HG03575 (cell line): ENCODE measurements around the gene CLEC16A.
"Not testable (repeated sequence)": the region's sequence is repeated elsewhere in the genome, so short reads cannot be mapped to it uniquely, and the experiment has no call there.

ENCODE experiments used
- ATAC-seq: cut with Tn5 transposase; IDR thresholded peaks from one replicate; pipeline ENCODE4 v1.9.1; 2021; ENCODE audit not compliant: unreplicated experiment, insufficient number of reproducible peaks, low FRiP score; ENCODE audit errors: extremely low read depth

Gene CLEC16A

GRCh38 chr16:11207646-11208045 is 263.3 kb downstream of the CLEC16A start:
- no peak for ATAC-seq

GRCh38 chr16:11208916-11209665 is 264.7 kb downstream of the CLEC16A start:
- ATAC-seq = no peak

GRCh38 chr16:11210260-11210659 is 265.9 kb downstream of the CLEC16A start:
- ATAC-seq = no peak

GRCh38 chr16:11211061-11211976 is 267.0 kb downstream of the CLEC16A start:
- ATAC-seq = no peak

GRCh38 chr16:11211977-11212797 is 267.8 kb downstream of the CLEC16A start:
- no peak for ATAC-seq

GRCh38 chr16:11212798-11213196 is 268.4 kb downstream of the CLEC16A start:
- ATAC-seq = no peak

- ATAC-seq = no peak
Observed at GRCh38 chr16:11213373-11213772, 269.0 kb downstream of the CLEC16A start.

DNA sequence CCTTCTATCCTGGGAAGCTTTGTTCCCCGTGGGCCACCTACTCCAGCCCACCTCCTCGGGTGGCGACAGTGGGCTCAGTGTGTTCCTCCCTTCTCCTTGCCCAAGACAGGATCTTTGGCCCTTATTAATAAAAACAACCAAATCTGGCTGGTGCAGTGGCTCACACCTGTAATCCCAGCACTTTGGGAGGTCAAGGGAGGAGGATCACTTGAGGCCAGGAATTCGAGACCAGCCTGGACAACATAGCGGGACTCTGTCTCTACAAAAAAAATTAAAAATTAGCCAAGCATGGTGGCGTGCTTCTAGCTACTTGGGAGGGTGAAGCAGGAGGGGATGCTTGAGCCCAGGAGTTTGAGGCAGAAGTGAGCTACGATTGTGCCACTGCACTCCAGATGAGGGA is 269.4 kb downstream of the CLEC16A start:
- ATAC-seq = no peak

DNA sequence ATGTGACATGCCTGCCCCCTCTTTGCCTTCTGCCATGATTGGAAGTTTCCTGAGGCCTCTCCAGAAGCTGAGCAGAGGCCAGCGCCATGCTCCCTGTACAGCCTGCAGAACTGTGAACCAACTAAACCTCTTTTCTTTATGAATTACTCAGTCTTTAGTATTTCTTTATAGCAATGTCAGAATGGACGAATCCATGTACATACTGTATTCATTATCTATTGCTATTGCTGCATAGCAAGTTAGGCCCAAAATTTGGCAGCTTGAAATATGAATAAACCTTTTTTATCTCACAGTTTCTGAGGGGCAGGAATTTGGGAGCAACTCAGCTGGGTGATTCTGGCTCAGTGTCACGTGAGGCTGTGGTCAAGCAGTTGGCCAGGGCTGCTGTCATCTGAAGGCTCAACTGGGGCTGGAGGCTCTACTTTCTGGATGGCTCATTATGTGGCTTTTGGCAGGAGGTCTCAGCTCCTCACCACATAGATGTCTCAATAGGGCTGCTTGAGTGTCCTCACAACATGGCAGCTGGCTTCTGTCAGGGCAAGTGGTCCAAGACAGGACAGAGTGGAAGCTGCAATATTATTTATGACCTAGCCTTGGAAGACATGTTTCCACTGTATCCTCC is 271.7 kb downstream of the CLEC16A start:
- no peak for ATAC-seq

- no peak for ATAC-seq
Observed at GRCh38 chr16:11217651-11218603, 273.6 kb downstream of the CLEC16A start.

DNA sequence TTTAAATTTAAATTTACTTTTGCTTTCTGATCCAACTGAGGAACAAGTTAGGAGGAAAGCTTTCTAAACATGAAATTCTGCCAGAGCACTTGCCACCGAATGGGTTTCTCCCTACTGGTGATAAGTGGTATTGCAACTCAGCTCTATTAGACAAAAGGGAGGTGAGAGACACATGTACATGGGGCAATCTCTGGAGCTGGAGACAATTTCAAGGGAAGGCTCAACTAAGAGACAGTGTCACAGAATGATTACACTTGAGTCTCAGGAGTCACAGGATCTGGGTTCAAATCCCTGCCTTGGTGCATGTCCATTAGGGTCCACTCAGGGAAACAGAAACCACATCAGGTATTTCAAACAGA is 274.2 kb downstream of the CLEC16A start:
- ATAC-seq = no peak

DNA sequence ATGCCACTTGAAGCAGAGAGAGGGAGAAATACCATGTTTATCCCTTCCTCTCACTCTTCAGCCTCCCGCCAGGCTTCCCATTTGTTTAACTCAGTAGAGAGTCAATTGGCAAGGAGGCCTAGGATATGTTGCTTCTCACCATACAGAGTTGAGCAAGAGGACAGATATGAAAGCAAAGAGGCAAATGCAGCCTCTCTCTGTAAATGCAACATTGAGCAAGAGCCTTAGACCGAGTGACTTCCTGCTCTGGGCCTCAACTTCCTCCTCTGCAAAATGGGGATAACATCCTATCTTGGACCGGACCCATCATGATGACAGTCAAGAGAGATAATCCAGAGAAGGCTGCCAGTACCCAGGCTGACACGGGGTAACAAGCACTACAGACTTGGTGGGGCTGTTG is 274.8 kb downstream of the CLEC16A start:
- ATAC-seq = no peak

DNA sequence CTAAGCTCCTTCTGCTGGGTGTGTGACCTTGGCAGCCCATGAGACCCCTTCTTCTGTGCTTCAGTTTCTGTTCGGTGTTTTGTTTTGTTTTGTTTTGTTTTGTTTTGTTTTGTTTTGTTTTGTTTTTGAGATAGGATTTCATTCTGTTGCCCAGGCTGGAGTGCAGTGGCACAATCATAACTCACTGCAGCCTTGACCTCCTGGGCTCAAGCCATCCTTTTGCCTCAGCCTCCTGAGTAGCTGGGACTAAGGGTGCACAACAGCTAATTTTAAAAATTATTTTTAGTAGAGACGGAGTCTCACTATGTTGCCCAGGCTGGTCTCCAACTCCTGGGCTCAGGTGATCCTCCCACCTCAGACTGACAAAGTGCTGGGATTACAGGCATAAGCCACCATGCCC is 276.1 kb downstream of the CLEC16A start:
- ATAC-seq = not testable (repeated sequence)

DNA sequence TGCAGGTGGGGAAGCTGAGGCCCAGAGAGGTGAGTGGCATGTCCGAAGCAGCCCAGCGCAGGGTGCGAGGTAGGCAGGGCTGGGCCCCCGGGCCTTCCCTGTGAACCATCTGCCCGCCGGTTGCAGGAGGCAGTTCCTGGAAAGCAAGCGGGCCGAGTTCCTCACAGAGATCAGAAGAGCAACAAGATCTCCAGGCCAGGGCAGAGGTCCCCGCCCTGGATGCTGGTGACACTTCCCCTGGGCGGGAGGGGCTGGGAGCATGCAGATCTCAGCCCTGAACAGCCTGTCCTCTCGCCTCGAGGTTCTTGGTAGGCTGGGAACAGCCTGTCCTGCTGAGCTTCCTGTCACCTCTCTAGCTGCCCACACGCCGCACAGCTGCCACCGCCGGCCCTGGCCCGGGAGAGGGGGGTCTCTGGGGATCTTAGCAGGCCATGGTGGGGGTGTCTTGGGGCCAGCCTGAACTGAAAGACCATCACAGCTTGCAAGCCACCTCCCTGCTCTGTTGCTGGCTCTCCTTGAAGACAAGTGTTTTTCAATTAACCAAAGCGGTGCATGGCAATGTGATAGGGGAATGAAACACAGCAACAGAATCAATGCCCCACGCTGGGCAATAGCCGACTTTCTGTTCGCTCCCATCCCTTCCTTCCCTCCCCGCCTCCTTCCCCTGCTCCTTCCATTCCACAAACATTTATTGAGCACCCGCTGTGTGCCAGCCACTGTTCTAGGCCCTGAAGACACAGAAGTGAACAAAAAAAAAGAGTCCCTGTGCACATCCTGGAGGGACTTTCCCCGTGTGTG is 279.9 kb downstream of the CLEC16A start:
- ATAC-seq = no peak

DNA sequence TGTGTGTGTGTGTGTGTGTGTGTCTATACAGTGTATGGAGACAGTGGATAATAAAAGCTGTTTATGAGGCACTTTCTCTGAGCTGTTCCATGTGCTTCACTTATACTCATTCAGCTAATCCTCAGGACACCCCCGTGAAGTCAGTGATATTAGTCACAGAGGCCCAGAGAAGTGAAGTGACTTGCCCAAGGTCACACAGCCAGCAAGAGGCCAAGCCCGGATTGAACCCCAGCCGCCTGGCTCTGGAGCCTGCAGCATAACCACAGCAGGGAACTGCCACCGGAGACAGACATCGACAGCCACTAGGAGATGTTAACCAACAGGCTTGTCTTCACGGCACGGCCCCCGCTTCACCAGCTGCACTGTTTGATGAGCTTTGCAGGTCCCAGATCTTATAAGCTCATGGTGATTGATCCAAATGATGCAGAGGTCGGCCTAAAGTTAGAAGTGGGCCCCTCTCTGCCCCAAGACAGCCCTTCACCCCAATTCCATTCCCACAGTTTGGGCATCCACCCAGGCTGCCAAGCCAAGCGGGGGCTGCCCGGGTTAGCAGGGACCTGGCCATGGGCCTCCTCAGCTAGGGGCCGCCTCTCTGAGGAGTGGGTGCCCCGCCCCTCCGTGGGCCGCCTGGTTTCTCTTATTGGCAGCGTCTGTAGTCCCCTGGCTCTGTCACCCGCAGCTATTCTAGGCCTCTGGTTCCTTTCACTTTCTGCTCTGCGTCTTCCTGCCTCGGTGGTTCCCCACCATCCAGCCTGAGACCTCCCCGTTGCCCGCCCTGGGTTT is 280.7 kb downstream of the CLEC16A start:
- ATAC-seq = peak; percentile 46

GRCh38 chr16:11225677-11226549 is 281.5 kb downstream of the CLEC16A start:
- no peak for ATAC-seq
